ENCODE measurements around the gene EDN2.

DNA sequence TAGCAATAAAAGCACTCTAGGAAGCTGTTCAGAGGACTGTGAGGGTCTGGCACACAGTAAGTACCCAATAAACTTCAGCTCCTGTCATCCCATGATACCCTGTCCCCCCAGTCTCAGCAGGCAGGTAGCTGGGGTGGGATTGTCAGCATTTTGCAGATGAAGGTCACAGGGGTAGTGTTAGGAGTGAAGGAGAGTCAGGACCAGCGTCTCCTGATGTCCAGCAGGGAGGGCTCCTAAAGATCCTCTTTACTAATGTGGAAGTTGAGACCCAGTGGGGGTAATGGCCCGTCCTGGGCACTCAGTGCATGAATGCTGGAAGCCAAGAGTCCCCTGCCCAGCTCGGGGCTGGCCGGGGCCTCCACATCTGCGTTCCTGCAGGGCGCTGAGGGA is 31.3 kb upstream of the EDN2 start:
- TF ChIP-seq, protein P1, sequence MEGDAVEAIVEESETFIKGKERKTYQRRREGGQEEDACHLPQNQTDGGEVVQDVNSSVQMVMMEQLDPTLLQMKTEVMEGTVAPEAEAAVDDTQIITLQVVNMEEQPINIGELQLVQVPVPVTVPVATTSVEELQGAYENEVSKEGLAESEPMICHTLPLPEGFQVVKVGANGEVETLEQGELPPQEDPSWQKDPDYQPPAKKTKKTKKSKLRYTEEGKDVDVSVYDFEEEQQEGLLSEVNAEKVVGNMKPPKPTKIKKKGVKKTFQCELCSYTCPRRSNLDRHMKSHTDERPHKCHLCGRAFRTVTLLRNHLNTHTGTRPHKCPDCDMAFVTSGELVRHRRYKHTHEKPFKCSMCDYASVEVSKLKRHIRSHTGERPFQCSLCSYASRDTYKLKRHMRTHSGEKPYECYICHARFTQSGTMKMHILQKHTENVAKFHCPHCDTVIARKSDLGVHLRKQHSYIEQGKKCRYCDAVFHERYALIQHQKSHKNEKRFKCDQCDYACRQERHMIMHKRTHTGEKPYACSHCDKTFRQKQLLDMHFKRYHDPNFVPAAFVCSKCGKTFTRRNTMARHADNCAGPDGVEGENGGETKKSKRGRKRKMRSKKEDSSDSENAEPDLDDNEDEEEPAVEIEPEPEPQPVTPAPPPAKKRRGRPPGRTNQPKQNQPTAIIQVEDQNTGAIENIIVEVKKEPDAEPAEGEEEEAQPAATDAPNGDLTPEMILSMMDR (IDR thresholded peaks at IDR 0.05; ENCODE audit: poor library complexity), result no peak
- no peak for TF ChIP-seq EZH2 (IDR thresholded peaks at IDR 0.05; ENCODE audit: borderline replicate concordance)
- TF ChIP-seq EZH2phosphoT487 (IDR thresholded peaks at IDR 0.05; ENCODE audit: low read depth, severe bottlenecking, unreplicated experiment), result no peak
